SK-N-SH treated with all-trans-retinoic acid at 6 μM for 48 hours (cell line): ENCODE measurements around the gene TRPM2.

Experiments used
- ATAC-seq: fragments of 200-7000 bp; cut with Tn5 transposase; 3 replicates; pipeline ENCODE4 v1.9.1; 2020; ENCODE audit warnings: mild to moderate bottlenecking, moderate library complexity
- ARNTL ChIP-seq: fragments of 450-650 bp; formaldehyde crosslinking; IDR thresholded peaks from 2 replicates; pipeline ENCODE4 v1.5.0; 2020; ENCODE audit warnings: low read depth, mild to moderate bottlenecking, moderate library complexity, borderline replicate concordance
- BACH2 ChIP-seq: fragments of 250-450 bp; sonication (Bioruptor Pico); IDR thresholded peaks from 2 replicates; pipeline ENCODE4 v1.9.0; 2021; ENCODE audit warnings: mild to moderate bottlenecking, borderline replicate concordance
- CREB5 ChIP-seq: fragments of 250-450 bp; sonication (Bioruptor Pico); IDR thresholded peaks from 2 replicates; pipeline ENCODE4 v1.5.1; 2020; ENCODE audit warnings: low read depth, mild to moderate bottlenecking, moderate library complexity
- CSDC2 ChIP-seq: fragments of 250-450 bp; sonication (Bioruptor Pico); IDR thresholded peaks from 2 replicates; pipeline ENCODE4 v1.5.0; 2020; ENCODE audit warnings: mild to moderate bottlenecking, moderate library complexity
- CSRNP3 ChIP-seq: fragments of 250-450 bp; sonication (Bioruptor Pico); IDR thresholded peaks from 2 replicates; pipeline ENCODE4 v1.5.1; 2021; ENCODE audit warnings: mild to moderate bottlenecking, moderate library complexity
- ESRRG ChIP-seq: fragments of 250-450 bp; sonication (Bioruptor Pico); IDR thresholded peaks from 2 replicates; pipeline ENCODE4 v1.6.1; 2021; ENCODE audit warnings: mild to moderate bottlenecking
- GLIS3 ChIP-seq: fragments of 250-450 bp; sonication (Bioruptor Pico); IDR thresholded peaks from 2 replicates; pipeline ENCODE4 v1.5.0; 2020; ENCODE audit warnings: mild to moderate bottlenecking, moderate library complexity
- ISL1 ChIP-seq: fragments of 250-450 bp; sonication (Bioruptor Pico); IDR thresholded peaks from 2 replicates; pipeline ENCODE4 v2.1.2; 2022; ENCODE audit warnings: mild to moderate bottlenecking, moderate library complexity
- OSR1 ChIP-seq: fragments of 250-450 bp; sonication (Bioruptor Pico); IDR thresholded peaks from 2 replicates; pipeline ENCODE4 v1.8.0; 2022; ENCODE audit warnings: moderate library complexity, mild to moderate bottlenecking, inconsistent platforms
- PATZ1 ChIP-seq: fragments of 250-450 bp; sonication (Bioruptor Pico); IDR thresholded peaks from 2 replicates; pipeline ENCODE4 v1.8.0; 2020; ENCODE audit warnings: mild to moderate bottlenecking, moderate library complexity, borderline replicate concordance
- POU6F1 ChIP-seq: fragments of 250-450 bp; sonication (Bioruptor Pico); IDR thresholded peaks from 2 replicates; pipeline ENCODE4 v1.8.0; 2021; ENCODE audit warnings: low read depth, mild to moderate bottlenecking, moderate library complexity, borderline replicate concordance
- PPARA ChIP-seq: fragments of 250-450 bp; sonication (Bioruptor Pico); IDR thresholded peaks from 2 replicates; pipeline ENCODE4 v1.5.0; 2020; ENCODE audit warnings: mild to moderate bottlenecking, borderline replicate concordance
- RARB ChIP-seq: fragments of 250-450 bp; sonication (Bioruptor Pico); IDR thresholded peaks from 2 replicates; pipeline ENCODE4 v1.8.0; 2021; ENCODE audit warnings: mild to moderate bottlenecking, moderate library complexity
- SNAI2 ChIP-seq: fragments of 250-450 bp; sonication (Bioruptor Pico); IDR thresholded peaks from 2 replicates; pipeline ENCODE4 v1.5.0; 2020; ENCODE audit warnings: mild to moderate bottlenecking, moderate library complexity
- TOX ChIP-seq: fragments of 250-450 bp; sonication (Bioruptor Pico); IDR thresholded peaks from 2 replicates; pipeline ENCODE4 v1.8.0; 2021; ENCODE audit warnings: mild to moderate bottlenecking, moderate library complexity, borderline replicate concordance
- TSHZ2 ChIP-seq: fragments of 250-450 bp; sonication (Bioruptor Pico); IDR thresholded peaks from 2 replicates; pipeline ENCODE4 v1.5.0; 2020; ENCODE audit warnings: mild to moderate bottlenecking, moderate library complexity
- ZC3H10 ChIP-seq: fragments of 250-450 bp; sonication (Bioruptor Pico); IDR thresholded peaks from 2 replicates; pipeline ENCODE4 v1.5.1; 2021; ENCODE audit warnings: mild to moderate bottlenecking, moderate library complexity
- ZFP3 ChIP-seq: fragments of 250-450 bp; sonication (Bioruptor Pico); IDR thresholded peaks from 2 replicates; pipeline ENCODE4 v1.5.0; 2020; ENCODE audit warnings: mild to moderate bottlenecking, moderate library complexity
- ZFP30 ChIP-seq: fragments of 450-650 bp; formaldehyde crosslinking; IDR thresholded peaks from 2 replicates; pipeline ENCODE4 v1.5.0; 2022; ENCODE audit warnings: mild to moderate bottlenecking, moderate library complexity
- ZNF70 ChIP-seq: fragments of 450-650 bp; formaldehyde crosslinking; IDR thresholded peaks from 2 replicates; pipeline ENCODE4 v1.5.0; 2020; ENCODE audit warnings: mild to moderate bottlenecking, moderate library complexity
- ZNF8 ChIP-seq: fragments of 450-650 bp; formaldehyde crosslinking; IDR thresholded peaks from 2 replicates; pipeline ENCODE4 v1.5.0; 2020; ENCODE audit warnings: mild to moderate bottlenecking, moderate library complexity

Gene TRPM2

GRCh38 chr21:44317241-44317782 is 36.1 kb upstream of the TRPM2 start:
- TF ChIP-seq ZNF8 (CRISPR knock-in tag), result no peak
- TF ChIP-seq ARNTL (CRISPR knock-in tag), result no peak
- no peak for TF ChIP-seq CSDC2
- no peak for TF ChIP-seq RARB (CRISPR knock-in tag)
- TF ChIP-seq CREB5 (CRISPR knock-in tag), result no peak
- no peak for TF ChIP-seq ZFP30 (CRISPR knock-in tag)
- no peak for TF ChIP-seq POU6F1 (CRISPR knock-in tag)
- TF ChIP-seq, all 23 proteins: peak for 0
- no peak for ATAC-seq

GRCh38 chr21:44317871-44318270 is 35.5 kb upstream of the TRPM2 start:
- TF ChIP-seq ZNF70 (CRISPR knock-in tag), result no peak
- no peak for TF ChIP-seq SNAI2 (CRISPR knock-in tag)
- no peak for TF ChIP-seq BACH2 (CRISPR knock-in tag)
- no peak for TF ChIP-seq ZFP30 (CRISPR knock-in tag)
- TF ChIP-seq GLIS3 (CRISPR knock-in tag), result no peak
- no peak for TF ChIP-seq TOX (CRISPR knock-in tag)
- no peak for TF ChIP-seq ZNF8 (CRISPR knock-in tag)
- no peak for TF ChIP-seq PPARA (CRISPR knock-in tag)
- TF ChIP-seq OSR1 (CRISPR knock-in tag), result no peak
- TF ChIP-seq RARB (CRISPR knock-in tag), result no peak
- no peak for TF ChIP-seq CREB5 (CRISPR knock-in tag)
- no peak for TF ChIP-seq ZC3H10 (CRISPR knock-in tag)
- TF ChIP-seq PATZ1, result no peak

GRCh38 chr21:44318489-44319285 is 34.7 kb upstream of the TRPM2 start:
- TF ChIP-seq TSHZ2 (CRISPR knock-in tag) (no peak), CSDC2 (no peak), ISL1 (CRISPR knock-in tag) (no peak), ZC3H10 (CRISPR knock-in tag) (no peak), ESRRG (CRISPR knock-in tag) (no peak), TOX (CRISPR knock-in tag) (no peak), ZFP3 (no peak), CSRNP3 (CRISPR knock-in tag) (no peak), ZFP30 (CRISPR knock-in tag) (no peak), ZNF8 (CRISPR knock-in tag) (no peak), OSR1 (CRISPR knock-in tag) (no peak), CREB5 (CRISPR knock-in tag) (no peak), POU6F1 (CRISPR knock-in tag) (no peak), GLIS3 (CRISPR knock-in tag) (no peak)
- ATAC-seq, result no peak

More at GRCh38 chr21:44317871-44318270, 35.5 kb upstream of the TRPM2 start:
- ATAC-seq, result no peak
